AG04450 (cell line): ENCODE measurements around the gene ZFHX3. TPM values are rescaled to one million over a fixed set of nuclear protein-coding genes. Genes with fewer than 3 reads are reported as not detected.

ENCODE experiments used
- CTCF ChIA-PET: fragments of 300-600, 350-600 bp; formaldehyde crosslinking; extraction: SDS; loops from one replicate; lab custom pipeline; 2022; ENCODE audit warnings: antibody characterized with exemption, inconsistent platforms; lab: Charles Lee
- POLR2A ChIA-PET: fragments of 350-600 bp; formaldehyde crosslinking; extraction: SDS; loops from one replicate; lab custom pipeline; 2021; ENCODE audit warnings: antibody characterized with exemption, inconsistent platforms; lab: Yijun Ruan, JAX
- DNase-seq: peaks from one replicate; pipeline ENCODE4 v3.0.0-alpha.2; 2011; ENCODE audit warnings: low read depth, low spot score
- H3K27ac ChIP-seq: one replicate; pipeline ENCODE4 v1.5.1; 2012; ENCODE audit warnings: low read depth, low read length, control low read depth
- H3K27me3 ChIP-seq: one replicate; pipeline ENCODE4 v1.6.0; 2012; ENCODE audit warnings: low read length; ENCODE audit not compliant: control insufficient read depth, insufficient read depth
- H3K4me3 ChIP-seq: 2 replicates; pipeline ENCODE4 v1.5.1; 2011; ENCODE audit warnings: mild to moderate bottlenecking, low read depth, low read length, control low read depth
- H3K9me3 ChIP-seq: 2 replicates; pipeline ENCODE4 v1.5.1; 2012; ENCODE audit warnings: low read length; ENCODE audit not compliant: control insufficient read depth, insufficient read depth
- CTCF ChIP-seq: IDR thresholded peaks from 2 replicates; pipeline ENCODE4 v1.5.1; 2011; ENCODE audit warnings: low read depth, low read length, control low read depth, inconsistent platforms
- polyA plus RNA-seq: library from polyadenylated mRNA; depleted of rRNA; stranded (reverse); fragments of >200 nt; gene quantifications from 2 replicates; pipeline ENCODE4 v1.2.3, GENCODE V29; 2011

The ZFHX3 gene
- polyA plus RNA-seq, 1 experiment, result 3.3 TPM

- CTCF ChIA-PET, result no interaction called here
- TF ChIP-seq CTCF, result no peak
- Histone ChIP-seq H3K27me3 (no peaks in the 10 kb centered on the region), H3K27ac (no peak overlapping the region), H3K4me3 (no peak overlapping the region), H3K9me3 (no peaks in the 10 kb centered on the region)
- DNase-seq, result no peak
- POLR2A ChIA-PET, result no interaction called here
Observed at GRCh38 chr16:72812672-72813071, 235.3 kb downstream of the ZFHX3 start.

GRCh38 chr16:72811876-72812275 lies 236.1 kb downstream of the ZFHX3 start:
- Histone ChIP-seq H3K27ac (no peak overlapping the region), H3K9me3 (no peaks in the 10 kb centered on the region), H3K27me3 (no peaks in the 10 kb centered on the region), H3K4me3 (no peak overlapping the region)
- no peak for DNase-seq
- TF ChIP-seq CTCF, result no peak
- CTCF ChIA-PET, result interaction anchor here (1.4 kb wide), 1 partner anchor 21 kb away, joined by 5 read pairs; no protein-coding TSS in a partner anchor
- POLR2A ChIA-PET, result no interaction called here

GRCh38 chr16:72811188-72811720 lies 236.7 kb downstream of the ZFHX3 start:
- no peak for DNase-seq
- CTCF ChIA-PET, result interaction anchor here (1.4 kb wide), 1 partner anchor 21 kb away, joined by 5 read pairs; no protein-coding TSS in a partner anchor
- POLR2A ChIA-PET, result no interaction called here

GRCh38 chr16:72810480-72810879 lies 237.4 kb downstream of the ZFHX3 start:
- ChIA-PET CTCF (interaction anchor here (1.5 kb wide), 1 partner anchor 22 kb away, joined by 7 read pairs; no protein-coding TSS in a partner anchor), POLR2A (no interaction called here)
- H3K27ac ChIP-seq, result no peak overlapping the region
- no peak for DNase-seq
- H3K4me3 ChIP-seq, result no peak overlapping the region
- H3K9me3 ChIP-seq, result no peaks in the 10 kb centered on the region
- TF ChIP-seq CTCF, result no peak
- no peaks in the 10 kb centered on the region for H3K27me3 ChIP-seq

More at GRCh38 chr16:72811188-72811720, 236.7 kb downstream of the ZFHX3 start:
- no peak for TF ChIP-seq CTCF
- no peaks in the 10 kb centered on the region for H3K9me3 ChIP-seq
- H3K27ac ChIP-seq, result no peak overlapping the region
- no peaks in the 10 kb centered on the region for H3K27me3 ChIP-seq
- H3K4me3 ChIP-seq, result no peak overlapping the region

GRCh38 chr16:72809446-72809845 lies 238.5 kb downstream of the ZFHX3 start:
- ChIA-PET POLR2A (no interaction called here), CTCF (interaction anchor here (1.5 kb wide), 1 partner anchor 23 kb away, joined by 7 read pairs; no protein-coding TSS in a partner anchor)
- DNase-seq, result no peak
- no peaks in the 10 kb centered on the region for H3K9me3 ChIP-seq
- H3K4me3 ChIP-seq, result no peak overlapping the region
- H3K27me3 ChIP-seq, result no peaks in the 10 kb centered on the region
- no peak for TF ChIP-seq CTCF
- H3K27ac ChIP-seq, result no peak overlapping the region
